HepG2 (cell line): ENCODE data around the gene TMBIM6. TPM values are rescaled to one million over a fixed set of nuclear protein-coding genes. Genes with fewer than 3 reads are reported as not detected.
A peak's percentile ranks its signal among the peaks of the same experiment; 100 is the strongest.

Experiments used
- ADNP ChIP-seq: sonication (generic); formaldehyde crosslinking; IDR thresholded peaks from 2 replicates; pipeline ENCODE4 v1.4.0; 2020; ENCODE audit warnings: missing genetic modification reagents
- AGO1 ChIP-seq: fragments of 200-400 bp; formaldehyde crosslinking; IDR thresholded peaks from 2 replicates; pipeline ENCODE4 v1.6.1; 2017; ENCODE audit warnings: mild to moderate bottlenecking, low read depth, low read length, moderate library complexity; ENCODE audit not compliant: poor library complexity, severe bottlenecking
- CENPX ChIP-seq: sonication (generic); formaldehyde crosslinking; IDR thresholded peaks from 2 replicates; pipeline ENCODE4 v1.9.0; 2021; ENCODE audit warnings: mild to moderate bottlenecking, missing genetic modification reagents, moderate library complexity
- DNMT1 ChIP-seq: sonication (generic); formaldehyde crosslinking; IDR thresholded peaks from 2 replicates; pipeline ENCODE4 v1.5.1; 2020; ENCODE audit warnings: mild to moderate bottlenecking, missing genetic modification reagents
- ESRRA ChIP-seq: sonication (generic); formaldehyde crosslinking; IDR thresholded peaks from 2 replicates; pipeline ENCODE4 v1.5.1; 2020; ENCODE audit warnings: mild to moderate bottlenecking, low read depth, missing genetic modification reagents
- FOXO1 ChIP-seq: sonication (generic); formaldehyde crosslinking; IDR thresholded peaks from 2 replicates; pipeline ENCODE4 v1.4.0; 2020; ENCODE audit warnings: missing genetic modification reagents
- HOXA7 ChIP-seq: sonication (generic); formaldehyde crosslinking; IDR thresholded peaks from 2 replicates; pipeline ENCODE4 v1.8.1; 2022; ENCODE audit warnings: mild to moderate bottlenecking, missing genetic modification reagents, moderate library complexity
- IRF2 ChIP-seq: IDR thresholded peaks from 2 replicates; pipeline ENCODE4 v1.6.1; 2018; ENCODE audit warnings: missing genetic modification reagents, missing compliant biosample characterization
- KLF9 ChIP-seq: IDR thresholded peaks from 2 replicates; pipeline ENCODE4 v1.6.1; 2016; ENCODE audit warnings: low read depth
- REL ChIP-seq: sonication (generic); formaldehyde crosslinking; conservative IDR thresholded peaks from 2 replicates; pipeline ENCODE4 v1.8.0; 2022; ENCODE audit warnings: mild to moderate bottlenecking, missing genetic modification reagents, moderate library complexity
- RXRA ChIP-seq: sonication (generic); formaldehyde crosslinking; IDR thresholded peaks from 2 replicates; pipeline ENCODE4 v1.5.1; 2020; ENCODE audit warnings: missing genetic modification reagents
- SMYD3 ChIP-seq: sonication (generic); formaldehyde crosslinking; IDR thresholded peaks from 2 replicates; pipeline ENCODE4 v1.8.1; 2023; ENCODE audit warnings: mild to moderate bottlenecking, missing genetic modification reagents
- TAF15 ChIP-seq: fragments of 200-400 bp; formaldehyde crosslinking; IDR thresholded peaks from one replicate; pipeline ENCODE4 v1.6.1; 2018; ENCODE audit warnings: mild to moderate bottlenecking, low read depth, low read length; ENCODE audit not compliant: poor library complexity, severe bottlenecking
- TEAD3 ChIP-seq: optimal IDR thresholded peaks from 2 replicates; pipeline ENCODE3; 2016; ENCODE audit warnings: borderline replicate concordance
- U2AF2 ChIP-seq: fragments of 200-400 bp; formaldehyde crosslinking; IDR thresholded peaks from 2 replicates; pipeline ENCODE4 v1.6.1; 2017; ENCODE audit warnings: low read depth, mild to moderate bottlenecking, low read length
- ZNF253 ChIP-seq: sonication (generic); formaldehyde crosslinking; IDR thresholded peaks from 2 replicates; pipeline ENCODE4 v1.8.0; 2022; ENCODE audit warnings: mild to moderate bottlenecking, missing genetic modification reagents, borderline replicate concordance
- ZNF274 ChIP-seq: sonication (generic); formaldehyde crosslinking; IDR thresholded peaks from 2 replicates; pipeline ENCODE4 v1.5.1; 2020; ENCODE audit warnings: mild to moderate bottlenecking, missing genetic modification reagents
- ZNF282 ChIP-seq: fragments of 450-650 bp; IDR thresholded peaks from 2 replicates; pipeline ENCODE4 v1.6.1; 2018; ENCODE audit not compliant: partially characterized antibody
- ZNF354B ChIP-seq: sonication (generic); formaldehyde crosslinking; IDR thresholded peaks from 2 replicates; pipeline ENCODE4 v1.8.0; 2022; ENCODE audit warnings: mild to moderate bottlenecking, missing genetic modification reagents
- ZNF550 ChIP-seq: sonication (generic); formaldehyde crosslinking; IDR thresholded peaks from 2 replicates; pipeline ENCODE4 v1.4.0; 2020; ENCODE audit warnings: mild to moderate bottlenecking, missing genetic modification reagents, borderline replicate concordance
- ZNF660 ChIP-seq: sonication (generic); formaldehyde crosslinking; IDR thresholded peaks from 2 replicates; pipeline ENCODE4 v1.5.1; 2020; ENCODE audit warnings: mild to moderate bottlenecking, low read depth, missing genetic modification reagents, borderline replicate concordance
- ZNF772 ChIP-seq: sonication (generic); formaldehyde crosslinking; IDR thresholded peaks from 2 replicates; pipeline ENCODE4 v1.5.0; 2020; ENCODE audit warnings: mild to moderate bottlenecking, missing genetic modification reagents
- ZSCAN31 ChIP-seq: sonication (generic); formaldehyde crosslinking; IDR thresholded peaks from 2 replicates; pipeline ENCODE4 v1.5.0; 2020; ENCODE audit warnings: low read depth, mild to moderate bottlenecking, missing genetic modification reagents
- polyA plus RNA-seq, 8 experiments: library from polyadenylated mRNA; depleted of rRNA in 3 of 8; stranded (reverse) in 7 of 8; unstranded in 1 of 8; fragments of >200 nt; fragmentation: Illumina TruSeq in 4 of 8; extraction: Trizol in 4 of 8; gene quantifications; 2 replicates each; pipeline versions ENCODE4 v1.2.1 to v1.2.3, GENCODE V29; 2011 to 2016; ENCODE audit warnings: low read depth in 4 of 8, missing spikeins in 1 of 8, mixed read lengths in 1 of 8; ENCODE audit not compliant: insufficient read depth in 1 of 8
- total RNA-seq, 5 experiments: library from RNA; depleted of rRNA; stranded (reverse); fragments of >200 nt; fragmentation: Illumina TruSeq; extraction: Trizol; gene quantifications; 2 replicates each; pipeline ENCODE4 v1.2.3, GENCODE V29; 2016; ENCODE audit warnings: low read depth in 1 of 5
- TF ChIP-seq, protein P1 (sequence below): sonication (generic); formaldehyde crosslinking; IDR thresholded peaks from 2 replicates; pipeline ENCODE4 v1.4.0; 2020; ENCODE audit warnings: missing genetic modification reagents
- TF ChIP-seq, protein P2 (sequence below): sonication (generic); formaldehyde crosslinking; IDR thresholded peaks from 2 replicates; pipeline ENCODE4 v1.5.0; 2020; ENCODE audit warnings: missing genetic modification reagents
- TF ChIP-seq, protein P3 (sequence below): sonication (generic); formaldehyde crosslinking; IDR thresholded peaks from 2 replicates; pipeline ENCODE4 v1.4.0; 2020; ENCODE audit warnings: missing genetic modification reagents, borderline replicate concordance
- TF ChIP-seq, protein P4 (sequence below): sonication (generic); formaldehyde crosslinking; IDR thresholded peaks from 2 replicates; pipeline ENCODE4 v1.5.0; 2020; ENCODE audit warnings: missing genetic modification reagents

TMBIM6 gene
- total and polyA plus RNA-seq, 2 of the 13 experiments (the other 11 are each of a cell fraction or from before 2014, with no cell fraction given): 412 to 468 TPM

DNA sequence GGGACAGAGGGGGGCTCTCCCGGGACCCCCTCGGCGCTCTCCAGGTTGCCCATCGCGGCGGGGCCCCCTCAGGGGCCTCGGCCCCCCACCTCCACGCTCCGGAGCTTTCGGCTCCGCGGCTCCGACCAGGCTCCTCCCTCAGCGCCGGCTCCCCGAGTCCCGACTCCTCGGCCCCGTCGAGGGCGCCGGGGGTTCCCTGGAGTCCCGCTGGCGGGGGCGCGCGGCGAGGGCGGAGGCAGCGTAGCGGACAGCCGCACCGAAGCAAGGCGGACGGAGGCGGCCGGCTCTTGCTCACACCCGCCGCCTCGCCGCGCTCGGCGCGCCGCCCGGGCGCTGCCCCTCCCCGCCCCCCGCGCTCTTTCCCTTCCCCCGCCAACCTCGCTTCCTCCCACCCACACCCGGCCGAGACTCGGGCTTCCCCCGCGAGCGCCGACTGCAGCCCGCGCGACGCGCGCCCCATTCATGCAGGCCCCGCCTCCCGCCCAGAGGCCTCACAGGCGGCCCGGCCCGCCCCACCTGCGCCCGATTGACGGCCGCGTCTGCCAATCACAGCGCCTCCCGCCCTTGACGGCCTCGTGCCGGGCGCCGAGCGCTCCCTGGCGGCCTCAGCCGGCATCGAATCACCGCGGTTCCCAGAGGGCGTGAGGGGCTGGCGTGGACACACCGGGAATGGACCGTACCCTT is 34.1 kb upstream of the TMBIM6 start, which contains the start of gene FMNL3 (continued):
- TF ChIP-seq ESRRA: 0 out of 2 replicates have a peak, but pooled peaks have one; percentile 47
- peak; percentile 89 for TF ChIP-seq ZNF772 (CRISPR knock-in tag)
- TF ChIP-seq AGO1: no peak
- TF ChIP-seq, protein P1, sequence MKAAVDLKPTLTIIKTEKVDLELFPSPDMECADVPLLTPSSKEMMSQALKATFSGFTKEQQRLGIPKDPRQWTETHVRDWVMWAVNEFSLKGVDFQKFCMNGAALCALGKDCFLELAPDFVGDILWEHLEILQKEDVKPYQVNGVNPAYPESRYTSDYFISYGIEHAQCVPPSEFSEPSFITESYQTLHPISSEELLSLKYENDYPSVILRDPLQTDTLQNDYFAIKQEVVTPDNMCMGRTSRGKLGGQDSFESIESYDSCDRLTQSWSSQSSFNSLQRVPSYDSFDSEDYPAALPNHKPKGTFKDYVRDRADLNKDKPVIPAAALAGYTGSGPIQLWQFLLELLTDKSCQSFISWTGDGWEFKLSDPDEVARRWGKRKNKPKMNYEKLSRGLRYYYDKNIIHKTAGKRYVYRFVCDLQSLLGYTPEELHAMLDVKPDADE (CRISPR knock-in tag): no peak
- TF ChIP-seq TAF15: no peak
- TF ChIP-seq, protein P2, sequence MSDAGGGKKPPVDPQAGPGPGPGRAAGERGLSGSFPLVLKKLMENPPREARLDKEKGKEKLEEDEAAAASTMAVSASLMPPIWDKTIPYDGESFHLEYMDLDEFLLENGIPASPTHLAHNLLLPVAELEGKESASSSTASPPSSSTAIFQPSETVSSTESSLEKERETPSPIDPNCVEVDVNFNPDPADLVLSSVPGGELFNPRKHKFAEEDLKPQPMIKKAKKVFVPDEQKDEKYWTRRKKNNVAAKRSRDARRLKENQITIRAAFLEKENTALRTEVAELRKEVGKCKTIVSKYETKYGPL (CRISPR knock-in tag): peak; percentile 75; the same call in 1 of the 2 replicates
- peak; percentile 61 for TF ChIP-seq FOXO1
- TF ChIP-seq, protein P3, sequence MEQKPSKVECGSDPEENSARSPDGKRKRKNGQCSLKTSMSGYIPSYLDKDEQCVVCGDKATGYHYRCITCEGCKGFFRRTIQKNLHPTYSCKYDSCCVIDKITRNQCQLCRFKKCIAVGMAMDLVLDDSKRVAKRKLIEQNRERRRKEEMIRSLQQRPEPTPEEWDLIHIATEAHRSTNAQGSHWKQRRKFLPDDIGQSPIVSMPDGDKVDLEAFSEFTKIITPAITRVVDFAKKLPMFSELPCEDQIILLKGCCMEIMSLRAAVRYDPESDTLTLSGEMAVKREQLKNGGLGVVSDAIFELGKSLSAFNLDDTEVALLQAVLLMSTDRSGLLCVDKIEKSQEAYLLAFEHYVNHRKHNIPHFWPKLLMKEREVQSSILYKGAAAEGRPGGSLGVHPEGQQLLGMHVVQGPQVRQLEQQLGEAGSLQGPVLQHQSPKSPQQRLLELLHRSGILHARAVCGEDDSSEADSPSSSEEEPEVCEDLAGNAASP (CRISPR knock-in tag): peak; percentile 65
- 0 out of 2 replicates have a peak, but pooled peaks have one; percentile 45 for TF ChIP-seq SMYD3 (CRISPR knock-in tag)
- TF ChIP-seq RXRA (CRISPR knock-in tag): peak; percentile 38; the same call in 1 of the 2 replicates
- no peak for TF ChIP-seq KLF9 (CRISPR knock-in tag)
- peak; percentile 87; the same call in 1 of the 2 replicates for TF ChIP-seq ZSCAN31 (CRISPR knock-in tag)
- peak; percentile 78; the same call in 1 of the 2 replicates for TF ChIP-seq REL (CRISPR knock-in tag)
- TF ChIP-seq TEAD3: peak; percentile 75
- TF ChIP-seq DNMT1 (CRISPR knock-in tag): 0 out of 2 replicates have a peak, but pooled peaks have one; percentile 59
- TF ChIP-seq CENPX: no peak
- no peak for TF ChIP-seq ZNF282
- TF ChIP-seq ZNF354B: 0 out of 2 replicates have a peak, but pooled peaks have one; percentile 34
- TF ChIP-seq ADNP (CRISPR knock-in tag): no peak
- TF ChIP-seq, protein P4, sequence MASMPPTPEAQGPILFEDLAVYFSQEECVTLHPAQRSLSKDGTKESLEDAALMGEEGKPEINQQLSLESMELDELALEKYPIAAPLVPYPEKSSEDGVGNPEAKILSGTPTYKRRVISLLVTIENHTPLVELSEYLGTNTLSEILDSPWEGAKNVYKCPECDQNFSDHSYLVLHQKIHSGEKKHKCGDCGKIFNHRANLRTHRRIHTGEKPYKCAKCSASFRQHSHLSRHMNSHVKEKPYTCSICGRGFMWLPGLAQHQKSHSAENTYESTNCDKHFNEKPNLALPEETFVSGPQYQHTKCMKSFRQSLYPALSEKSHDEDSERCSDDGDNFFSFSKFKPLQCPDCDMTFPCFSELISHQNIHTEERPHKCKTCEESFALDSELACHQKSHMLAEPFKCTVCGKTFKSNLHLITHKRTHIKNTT (CRISPR knock-in tag): no peak
- TF ChIP-seq ZNF253: no peak
- TF ChIP-seq IRF2 (CRISPR knock-in tag): peak; percentile 81
- TF ChIP-seq ZNF660 (CRISPR knock-in tag): no peak
- TF ChIP-seq HOXA7 (CRISPR knock-in tag): no peak
- no peak for TF ChIP-seq U2AF2
- TF ChIP-seq ZNF550 (CRISPR knock-in tag): no peak; the same call in 1 of the 2 replicates
- TF ChIP-seq ZNF274 (CRISPR knock-in tag): peak; percentile 82
